DND-41 (cell line): ENCODE measurements around the gene SLC25A21.
"Not testable (repeated sequence)": the region's sequence is repeated elsewhere in the genome, so short reads cannot be mapped to it uniquely, and the experiment has no call there.

Source experiments
- ATAC-seq: fragments of 200-7000 bp; cut with Tn5 transposase; 3 replicates; pipeline ENCODE4 v1.9.1; 2021; ENCODE audit warnings: low read depth; ENCODE audit not compliant: insufficient read depth
- DNase-seq: peaks from one replicate; pipeline ENCODE4 v3.0.0-alpha.2; 2020
- H2AFZ ChIP-seq: 2 replicates; pipeline ENCODE4 v1.6.0; 2012; ENCODE audit warnings: low read depth, low read length
- H3K27ac ChIP-seq: 2 replicates; pipeline ENCODE4 v1.5.1; 2012; ENCODE audit warnings: low read length, inconsistent platforms
- H3K27me3 ChIP-seq: fragments of 200-600 bp; sonication (generic); 2 replicates; pipeline ENCODE4 v1.6.0; 2012; ENCODE audit warnings: low read length, mild to moderate bottlenecking, inconsistent platforms; ENCODE audit not compliant: insufficient read depth, poor library complexity
- H3K36me3 ChIP-seq: 2 replicates; pipeline ENCODE4 v1.5.1; 2012; ENCODE audit warnings: low read length, inconsistent platforms; ENCODE audit not compliant: insufficient read depth
- H3K4me1 ChIP-seq: 2 replicates; pipeline ENCODE4 v1.5.1; 2012; ENCODE audit warnings: mild to moderate bottlenecking, low read length; ENCODE audit not compliant: insufficient read depth
- H3K4me2 ChIP-seq: 2 replicates; pipeline ENCODE4 v1.6.0; 2012; ENCODE audit warnings: mild to moderate bottlenecking, moderate library complexity, low read length, inconsistent platforms; ENCODE audit not compliant: insufficient read depth
- H3K4me3 ChIP-seq, 2 experiments: fragments of 200-600 bp in 1 of 2; shearing (Covaris generic) in 1 of 2; 2 replicates each; pipeline ENCODE4 v1.5.1; 2012 to 2016; ENCODE audit warnings: inconsistent platforms in 2 of 2, low read length in 2 of 2, mild to moderate bottlenecking in 2 of 2, low read depth in 1 of 2, moderate library complexity in 1 of 2
- H3K79me2 ChIP-seq: 2 replicates; pipeline ENCODE4 v1.6.0; 2012; ENCODE audit warnings: low read length, inconsistent platforms; ENCODE audit not compliant: insufficient read depth
- H3K9ac ChIP-seq: 2 replicates; pipeline ENCODE4 v1.6.0; 2012; ENCODE audit warnings: low read depth, mild to moderate bottlenecking, inconsistent platforms, low read length, moderate library complexity
- H3K9me3 ChIP-seq: 2 replicates; pipeline ENCODE4 v1.5.1; 2012; ENCODE audit warnings: low read length, moderate library complexity, mild to moderate bottlenecking, inconsistent platforms; ENCODE audit not compliant: insufficient read depth, severe bottlenecking
- H4K20me1 ChIP-seq: 2 replicates; pipeline ENCODE4 v1.6.0; 2012; ENCODE audit warnings: low read length; ENCODE audit not compliant: insufficient read depth
- CTCF ChIP-seq: IDR thresholded peaks from 2 replicates; pipeline ENCODE4 v1.5.1; 2012; ENCODE audit warnings: borderline replicate concordance, low read length, moderate library complexity, mild to moderate bottlenecking; ENCODE audit not compliant: poor library complexity, severe bottlenecking; ENCODE audit errors: extremely low read depth
- EZH2 ChIP-seq: IDR thresholded peaks from 3 replicates; pipeline ENCODE4 v1.6.1; 2012; ENCODE audit warnings: borderline replicate concordance, low read depth, mild to moderate bottlenecking, moderate library complexity, low read length, inconsistent platforms; ENCODE audit not compliant: severe bottlenecking

SLC25A21 gene

GRCh38 chr14:37196604-37197420 is 24.4 kb upstream of the SLC25A21 start:
- Histone ChIP-seq H3K9ac (no peak overlapping the region), H3K4me1 (no peaks in the 10 kb centered on the region), H3K36me3 (no peaks in the 10 kb centered on the region), H2AFZ (no peak overlapping the region), H4K20me1 (no peaks in the 10 kb centered on the region), H3K4me2 (no peak overlapping the region), H3K9me3 (no peaks in the 10 kb centered on the region), H3K27ac (no peak overlapping the region), H3K79me2 (no peaks in the 10 kb centered on the region), H3K27me3 (no peaks in the 10 kb centered on the region), H3K4me3 (no peak overlapping the region)
- no peak for TF ChIP-seq CTCF
- no peak for TF ChIP-seq EZH2
- no peak for DNase-seq
- no peak for ATAC-seq

- no peaks in the 10 kb centered on the region for H4K20me1 ChIP-seq
- DNase-seq (no peak), ATAC-seq (no peak)
- H3K4me2 ChIP-seq, result no peak overlapping the region
- no peaks in the 10 kb centered on the region for H3K27me3 ChIP-seq
- no peak overlapping the region for H3K9ac ChIP-seq
- TF ChIP-seq CTCF, result no peak
- no peak for TF ChIP-seq EZH2
- no peak overlapping the region for H3K27ac ChIP-seq
- H3K36me3 ChIP-seq, result no peaks in the 10 kb centered on the region
- no peak overlapping the region for H3K4me3 ChIP-seq
- H3K4me1 ChIP-seq, result no peaks in the 10 kb centered on the region
- H2AFZ ChIP-seq, result no peak overlapping the region
- H3K9me3 ChIP-seq, result no peaks in the 10 kb centered on the region
- no peaks in the 10 kb centered on the region for H3K79me2 ChIP-seq
These were observed 22.9 kb upstream of the SLC25A21 start for GRCh38 chr14:37195327-37195726.

- no peaks in the 10 kb centered on the region for H3K4me1 ChIP-seq
- H3K36me3 ChIP-seq, result no peaks in the 10 kb centered on the region
- H3K4me3 ChIP-seq, result no peak overlapping the region
- no peaks in the 10 kb centered on the region for H4K20me1 ChIP-seq
- no peak overlapping the region for H3K27ac ChIP-seq
- no peaks in the 10 kb centered on the region for H3K27me3 ChIP-seq
- H3K4me2 ChIP-seq, result no peak overlapping the region
- H2AFZ ChIP-seq, result no peak overlapping the region
- H3K79me2 ChIP-seq, result no peaks in the 10 kb centered on the region
- TF ChIP-seq EZH2, result no peak
- no peak for TF ChIP-seq CTCF
- DNase-seq (no peak), ATAC-seq (no peak)
- no peak overlapping the region for H3K9ac ChIP-seq
- H3K9me3 ChIP-seq, result no peaks in the 10 kb centered on the region
These were observed 22.3 kb upstream of the SLC25A21 start for GRCh38 chr14:37194698-37195097.

GRCh38 chr14:37189733-37190132 is 17.3 kb upstream of the SLC25A21 start:
- not testable (repeated sequence) for H3K9me3 ChIP-seq, H3K4me2 ChIP-seq, H3K27ac ChIP-seq, H4K20me1 ChIP-seq, H3K36me3 ChIP-seq, H2AFZ ChIP-seq, H3K9ac ChIP-seq, DNase-seq, H3K27me3 ChIP-seq, H3K4me1 ChIP-seq, H3K4me3 ChIP-seq, H3K79me2 ChIP-seq, ATAC-seq

- not testable (repeated sequence) for H3K4me3 ChIP-seq, H3K4me1 ChIP-seq, H3K27ac ChIP-seq, H3K9me3 ChIP-seq, H4K20me1 ChIP-seq, DNase-seq, H3K27me3 ChIP-seq, ATAC-seq, H2AFZ ChIP-seq, H3K4me2 ChIP-seq, H3K36me3 ChIP-seq, H3K9ac ChIP-seq, H3K79me2 ChIP-seq
These were observed 15.6 kb upstream of the SLC25A21 start for GRCh38 chr14:37187840-37188577.
